ENCODE results near the gene ARHGAP10. TPM values are rescaled to one million over a fixed set of nuclear protein-coding genes. Genes with fewer than 3 reads are reported as not detected.

ARHGAP10 gene
- total RNA-seq, 1 donor, result 4.8 TPM

GRCh38 chr4:147942729-147943128 lies 210.8 kb downstream of the ARHGAP10 start:
- DNase-seq (ENCODE audit: low read depth in 2 of 3, low spot score in 2 of 3), result no peak

- peak in 2 of 3 donors; percentile 8 to 67 for DNase-seq (ENCODE audit: low read depth in 2 of 3, low spot score in 2 of 3)
Observed at GRCh38 chr4:147943159-147943638, 211.3 kb downstream of the ARHGAP10 start.

- DNase-seq (ENCODE audit: low read depth in 2 of 3, low spot score in 2 of 3), result peak in 1 of 3 donors; percentile 14
Observed at GRCh38 chr4:147944249-147944648, 212.4 kb downstream of the ARHGAP10 start.

- DNase-seq (ENCODE audit: low read depth in 2 of 3, low spot score in 2 of 3), result no peak
Observed at GRCh38 chr4:147944670-147945260, 212.9 kb downstream of the ARHGAP10 start.

- DNase-seq (ENCODE audit: low read depth in 2 of 3, low spot score in 2 of 3), result no peak
Observed at GRCh38 chr4:147948336-147948735, 216.4 kb downstream of the ARHGAP10 start.

- no peak for DNase-seq (ENCODE audit: low read depth in 2 of 3, low spot score in 2 of 3)
Observed at GRCh38 chr4:147950261-147950660, 218.4 kb downstream of the ARHGAP10 start.

GRCh38 chr4:147950841-147951240 lies 219.0 kb downstream of the ARHGAP10 start:
- DNase-seq (ENCODE audit: low read depth in 2 of 3, low spot score in 2 of 3), result peak in 1 of 3 donors; percentile 54

- DNase-seq (ENCODE audit: low read depth in 2 of 3, low spot score in 2 of 3), result no peak
Observed at GRCh38 chr4:147954850-147955249, 223.0 kb downstream of the ARHGAP10 start.

- no peak for DNase-seq (ENCODE audit: low read depth in 2 of 3, low spot score in 2 of 3)
Observed at GRCh38 chr4:147955827-147956558, 224.1 kb downstream of the ARHGAP10 start.

GRCh38 chr4:147957446-147957845 lies 225.6 kb downstream of the ARHGAP10 start:
- no peak for DNase-seq (ENCODE audit: low read depth in 2 of 3, low spot score in 2 of 3)

- peak in 1 of 3 donors; percentile 11 for DNase-seq (ENCODE audit: low read depth in 2 of 3, low spot score in 2 of 3)
Observed at GRCh38 chr4:147958057-147958456, 226.2 kb downstream of the ARHGAP10 start.

- DNase-seq (ENCODE audit: low read depth in 2 of 3, low spot score in 2 of 3), result no peak
Observed at GRCh38 chr4:147958489-147959065, 226.7 kb downstream of the ARHGAP10 start.

- DNase-seq (ENCODE audit: low read depth in 2 of 3, low spot score in 2 of 3), result no peak
Observed at GRCh38 chr4:147960971-147961370, 229.1 kb downstream of the ARHGAP10 start.

- no peak for DNase-seq (ENCODE audit: low read depth in 2 of 3, low spot score in 2 of 3)
Observed at GRCh38 chr4:147963839-147964238, 232.0 kb downstream of the ARHGAP10 start.

- no peak for DNase-seq (ENCODE audit: low read depth in 2 of 3, low spot score in 2 of 3)
Observed at GRCh38 chr4:147964266-147964880, 232.5 kb downstream of the ARHGAP10 start.

GRCh38 chr4:147965056-147965455 lies 233.2 kb downstream of the ARHGAP10 start:
- DNase-seq (ENCODE audit: low read depth in 2 of 3, low spot score in 2 of 3), result no peak

GRCh38 chr4:147965873-147966272 lies 234.0 kb downstream of the ARHGAP10 start:
- no peak for DNase-seq (ENCODE audit: low read depth in 2 of 3, low spot score in 2 of 3)

- DNase-seq (ENCODE audit: low read depth in 2 of 3, low spot score in 2 of 3), result no peak
Observed at GRCh38 chr4:147968641-147969040, 236.8 kb downstream of the ARHGAP10 start.

- DNase-seq (ENCODE audit: low read depth in 2 of 3, low spot score in 2 of 3), result peak in 1 of 3 donors; percentile 23
Observed at GRCh38 chr4:147969573-147970385, 237.9 kb downstream of the ARHGAP10 start.

GRCh38 chr4:147971116-147971515 lies 239.2 kb downstream of the ARHGAP10 start:
- DNase-seq (ENCODE audit: low read depth in 2 of 3, low spot score in 2 of 3), result no peak

Measured in hematopoietic multipotent progenitor cell (in vitro differentiated cells).